Ramos (cell line): ENCODE results near the gene TAF4B.
"Not testable (repeated sequence)": the region's sequence is repeated elsewhere in the genome, so short reads cannot be mapped to it uniquely, and the experiment has no call there.

Experiments used
- in situ Hi-C: fragments of 300-500 bp; cut with MboI; formaldehyde crosslinking; loops from one replicate; pipeline ENCODE4 v1.14.3; 2022; ENCODE audit warnings: low sequenced_read_pairs; ENCODE audit not compliant: unreplicated experiment

The TAF4B gene

GRCh38 chr18:26301681-26302080 is 75.4 kb downstream of the TAF4B start:
- in situ Hi-C loops = no loop called here

DNA sequence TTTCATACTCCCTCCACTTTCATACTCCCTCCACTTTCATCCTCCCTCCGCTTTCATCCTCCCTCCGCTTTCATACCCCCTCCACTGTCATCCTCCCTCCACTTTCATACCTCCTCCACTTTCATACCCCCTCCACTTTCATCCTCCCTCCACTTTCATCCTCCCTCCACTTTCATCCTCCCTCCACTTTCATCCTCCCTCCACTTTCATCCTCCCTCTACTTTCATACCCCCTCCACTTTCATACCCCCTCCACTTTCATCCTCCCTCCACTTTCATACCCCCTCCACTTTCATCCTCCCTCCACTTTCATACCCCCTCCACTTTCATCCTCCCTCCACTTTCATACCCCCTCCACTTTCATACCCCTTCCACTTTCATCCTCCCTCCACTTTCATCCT is 77.0 kb downstream of the TAF4B start:
- in situ Hi-C loops = not testable (repeated sequence)

GRCh38 chr18:26304511-26304910 is 78.3 kb downstream of the TAF4B start:
- in situ Hi-C loops = no loop called here

- in situ Hi-C loops = no loop called here
Measured at GRCh38 chr18:26307161-26307773, 81.0 kb downstream of the TAF4B start.

DNA sequence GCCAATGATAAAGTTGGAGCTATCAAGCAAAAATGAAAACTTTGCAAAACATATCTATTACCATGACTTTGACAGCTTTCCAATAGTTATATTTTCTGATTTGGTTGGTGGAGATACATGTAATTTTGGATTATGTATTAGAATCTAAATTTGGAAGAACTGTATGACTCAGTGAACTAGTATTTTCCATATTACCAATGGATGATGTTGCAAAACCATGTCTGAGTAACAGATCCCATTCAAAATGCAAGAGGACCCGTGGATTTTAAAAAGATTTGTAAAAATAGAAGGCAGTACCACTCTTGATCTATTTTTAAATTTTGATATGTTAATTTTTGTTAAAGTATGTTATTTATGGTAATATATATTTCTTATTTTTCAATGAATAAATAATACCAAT is 83.0 kb downstream of the TAF4B start:
- in situ Hi-C loops = no loop called here

- in situ Hi-C loops = no loop called here
Measured at GRCh38 chr18:26312199-26312598, 86.0 kb downstream of the TAF4B start.

DNA sequence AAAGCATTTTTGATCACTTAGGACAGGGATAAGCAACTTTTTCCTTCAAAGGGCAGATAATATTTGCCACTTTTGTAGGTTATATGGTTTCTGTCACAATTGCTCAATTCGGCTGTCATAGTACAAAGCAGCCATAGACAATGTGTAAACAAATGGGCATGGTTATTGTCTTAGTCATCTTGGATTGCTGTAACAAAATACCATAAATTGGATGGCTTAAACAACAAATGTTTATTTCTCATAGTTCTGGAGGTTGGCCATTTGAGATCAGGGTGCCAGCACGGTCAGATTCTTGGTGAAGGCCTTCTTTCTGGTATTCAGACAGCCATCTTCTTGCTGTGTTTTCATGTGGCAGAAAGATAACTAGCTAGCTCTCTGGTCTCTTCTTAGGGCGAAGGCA is 91.2 kb downstream of the TAF4B start:
- in situ Hi-C loops = no loop called here

GRCh38 chr18:26320686-26321085 is 94.4 kb downstream of the TAF4B start:
- in situ Hi-C loops = no loop called here

GRCh38 chr18:26322890-26323653 is 96.8 kb downstream of the TAF4B start:
- in situ Hi-C loops = no loop called here

DNA sequence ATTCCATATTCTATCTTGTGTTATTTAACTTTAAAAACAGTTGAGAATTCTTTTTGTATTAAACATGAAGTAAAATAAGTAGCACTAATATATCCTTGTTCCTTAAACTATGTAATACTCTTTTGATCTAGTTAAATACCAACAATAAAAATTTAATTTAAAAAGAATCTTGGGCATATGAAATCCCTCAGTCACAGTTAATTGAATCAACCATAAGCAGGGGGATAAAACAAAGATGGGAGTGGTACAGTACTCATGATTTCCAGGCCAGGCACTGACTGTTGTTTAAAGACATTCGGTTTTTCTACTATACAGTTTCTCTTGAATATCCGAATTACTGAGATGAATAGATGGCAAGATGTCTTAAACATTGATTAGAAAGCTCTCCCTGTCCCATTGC is 99.5 kb downstream of the TAF4B start:
- in situ Hi-C loops = no loop called here

GRCh38 chr18:26327062-26327461 is 100.8 kb downstream of the TAF4B start:
- in situ Hi-C loops = no loop called here

GRCh38 chr18:26332991-26333390 is 106.7 kb downstream of the TAF4B start:
- in situ Hi-C loops = no loop called here

DNA sequence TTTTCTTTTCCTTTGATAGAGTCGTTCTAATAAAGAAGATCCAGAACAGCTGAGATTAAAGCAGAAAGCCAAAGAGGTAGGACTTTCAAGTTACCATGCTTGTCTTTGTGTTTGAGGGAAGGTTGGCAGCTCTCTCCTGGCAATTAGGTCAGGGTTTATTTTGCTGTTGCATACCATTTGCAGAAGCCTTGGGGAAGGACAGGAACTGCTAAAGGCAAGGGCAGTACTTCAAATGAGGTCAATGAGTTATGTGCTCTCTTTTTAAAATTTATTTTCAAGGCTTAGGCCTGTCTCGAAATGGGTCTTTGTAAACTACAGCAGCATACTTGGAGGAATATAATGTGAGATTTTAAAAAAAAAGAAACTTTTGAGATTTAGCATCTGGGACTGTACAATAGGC is 108.9 kb downstream of the TAF4B start:
- in situ Hi-C loops = no loop called here

- in situ Hi-C loops = no loop called here
Measured at GRCh38 chr18:26335571-26336487, 109.6 kb downstream of the TAF4B start.

DNA sequence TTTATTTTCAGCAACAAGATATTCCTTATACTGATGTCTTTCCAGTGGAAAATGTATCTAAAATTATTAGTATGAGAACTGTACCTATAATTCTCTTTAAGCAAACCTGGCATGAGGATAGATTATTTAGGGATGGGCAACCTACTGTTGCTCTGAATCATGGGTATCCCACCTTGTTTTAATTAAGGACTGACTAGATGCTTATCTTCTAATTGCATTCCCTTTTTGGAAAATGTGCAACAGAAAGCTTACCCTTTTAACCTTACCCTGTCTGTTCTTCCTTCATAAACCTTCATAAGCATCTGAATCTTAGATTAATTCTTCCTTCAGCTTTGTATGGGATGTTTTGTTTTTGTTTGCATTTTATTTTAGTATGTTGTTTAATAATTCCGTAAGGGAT is 110.3 kb downstream of the TAF4B start:
- in situ Hi-C loops = no loop called here

DNA sequence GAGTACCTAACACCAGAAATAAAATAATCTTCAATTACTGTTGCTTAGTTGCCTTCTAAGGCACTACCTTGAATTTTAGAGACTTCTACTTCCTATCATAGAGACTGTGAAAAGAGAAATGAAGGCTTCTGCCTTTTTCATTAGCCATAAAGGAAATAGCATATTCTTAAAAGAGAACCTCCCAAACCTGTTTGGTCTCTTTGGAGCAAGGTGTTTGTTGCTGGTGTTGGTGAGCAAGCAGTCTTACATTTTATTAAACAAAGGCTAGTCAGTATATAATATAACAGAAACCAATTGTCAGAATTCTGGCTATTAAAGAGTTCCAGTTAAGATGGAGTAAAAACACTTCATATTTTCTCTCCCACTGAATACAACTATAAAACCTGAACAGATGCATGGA is 116.4 kb downstream of the TAF4B start:
- in situ Hi-C loops = no loop called here

DNA sequence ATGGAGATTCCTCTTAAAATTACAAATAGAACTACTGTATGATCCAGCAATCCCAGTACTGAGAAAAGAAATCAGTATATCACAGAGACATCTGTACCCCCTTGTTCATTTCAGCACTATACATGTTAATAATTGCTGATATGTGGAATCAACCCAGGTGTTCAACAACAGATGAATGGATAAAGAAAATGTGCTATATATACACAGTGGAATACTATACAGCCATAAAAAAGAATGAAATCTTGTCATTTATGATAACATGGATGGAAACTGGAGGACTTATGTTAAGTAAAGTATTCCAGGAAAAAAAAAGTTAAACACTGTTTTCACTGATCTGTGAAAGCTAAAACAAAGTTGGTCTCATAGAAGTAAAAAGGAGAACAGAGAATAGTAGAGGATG is 124.7 kb downstream of the TAF4B start:
- in situ Hi-C loops = no loop called here

- in situ Hi-C loops = no loop called here
Measured at GRCh38 chr18:26356045-26356785, 130.0 kb downstream of the TAF4B start.

GRCh38 chr18:26357960-26358359 is 131.7 kb downstream of the TAF4B start:
- in situ Hi-C loops = no loop called here

DNA sequence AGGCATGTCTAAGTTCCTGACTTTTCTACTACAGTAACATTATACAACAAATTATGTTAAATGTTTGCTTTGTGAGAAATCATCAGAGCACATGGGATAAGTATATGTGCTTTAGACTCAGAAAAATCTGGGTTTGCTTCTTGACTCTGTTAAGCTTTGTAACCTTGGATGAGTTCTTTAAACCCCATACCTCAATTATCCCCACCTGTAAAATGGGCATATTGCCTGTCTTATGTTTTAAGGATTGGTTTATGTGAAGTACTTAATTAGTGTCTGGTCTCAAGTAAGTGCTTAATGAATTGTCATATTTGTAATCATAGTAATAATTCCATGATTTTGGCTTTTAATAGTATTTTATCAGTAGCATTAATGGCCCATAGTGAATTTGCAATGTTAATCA is 135.8 kb downstream of the TAF4B start:
- in situ Hi-C loops = no loop called here
